T-helper 2 cell (primary cell): Measurements from ENCODE around the gene ABCC11.
A peak's percentile ranks its signal among the peaks of the same experiment; 100 is the strongest.

Source experiments
- DNase-seq, 5 experiments: peaks; one replicate each; pipeline versions ENCODE4 v3.0.0 to v3.0.0-alpha.2; 2012 to 2022
- total RNA-seq, 2 donors: gene quantifications; one replicate each; lab custom pipeline; 2026; lab: John Stamatoyannopoulos, UW

The ABCC11 gene
- 0.27 to 0.31 reads per million in 2 donors for total RNA-seq

DNA sequence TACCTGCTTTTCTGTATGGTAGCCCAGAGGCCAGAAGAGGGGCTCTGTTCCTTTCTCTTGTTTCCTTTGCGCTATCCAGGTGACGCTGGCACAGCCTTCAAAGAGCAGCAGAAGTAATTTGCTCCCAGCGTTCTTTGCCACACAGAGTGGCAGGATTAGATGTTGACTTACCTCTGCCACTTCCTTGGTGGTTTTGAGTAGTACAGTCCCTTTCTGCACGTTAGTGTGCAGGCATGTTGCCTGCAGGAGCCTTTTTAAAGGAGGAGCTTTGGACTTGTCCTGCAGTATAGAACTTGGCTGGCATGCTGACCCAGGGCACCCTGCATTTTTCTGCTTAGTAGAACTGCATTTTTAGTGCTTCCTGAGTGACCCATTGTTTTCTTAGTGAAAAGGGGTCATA lies at the start of gene ABCC11:
Gene ABCC11 (minus strand): TSS at position 229 of the 400 bp plus-strand sequence. CDS start 15,618 bp downstream, outside the sequence.
- DNase-seq = peak in 1 of 5 experiments; percentile 39

DNA sequence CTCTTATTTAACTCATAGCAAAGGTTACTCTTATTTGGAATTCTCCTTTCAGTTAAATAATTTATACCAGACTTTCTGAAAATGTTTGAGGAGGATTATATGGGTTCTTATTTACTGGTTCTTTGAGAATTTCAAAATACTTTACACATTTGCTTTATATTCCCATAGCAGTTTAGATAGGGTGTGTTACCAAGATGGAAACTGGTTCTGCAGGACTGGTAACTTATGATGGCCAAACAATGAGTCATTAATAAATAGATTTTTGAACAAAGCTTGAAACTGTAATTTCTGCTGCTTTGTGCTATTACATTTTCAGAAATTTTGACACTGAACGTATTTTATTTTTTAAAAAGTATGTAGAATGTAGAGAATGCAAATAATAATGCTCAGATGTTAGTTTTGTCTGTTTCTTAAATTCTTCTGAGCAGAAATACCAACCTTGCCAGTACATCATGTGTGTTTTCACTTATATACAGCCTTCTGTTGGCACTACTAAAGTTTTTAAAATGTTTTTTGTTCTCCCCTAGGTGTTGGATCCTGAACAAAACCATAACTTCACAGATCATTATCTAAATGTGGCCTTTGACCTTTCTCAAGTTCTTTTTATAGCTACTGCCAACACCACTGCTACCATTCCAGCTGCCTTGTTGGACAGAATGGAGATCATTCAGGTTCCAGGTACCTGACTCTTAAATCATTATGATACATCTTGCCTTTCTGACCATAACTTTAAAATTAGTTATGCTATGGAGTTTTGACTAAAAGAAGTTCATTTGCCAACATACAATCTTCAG lies 48.3 kb upstream of the ABCC11 start:
- DNase-seq = no peak

DNA sequence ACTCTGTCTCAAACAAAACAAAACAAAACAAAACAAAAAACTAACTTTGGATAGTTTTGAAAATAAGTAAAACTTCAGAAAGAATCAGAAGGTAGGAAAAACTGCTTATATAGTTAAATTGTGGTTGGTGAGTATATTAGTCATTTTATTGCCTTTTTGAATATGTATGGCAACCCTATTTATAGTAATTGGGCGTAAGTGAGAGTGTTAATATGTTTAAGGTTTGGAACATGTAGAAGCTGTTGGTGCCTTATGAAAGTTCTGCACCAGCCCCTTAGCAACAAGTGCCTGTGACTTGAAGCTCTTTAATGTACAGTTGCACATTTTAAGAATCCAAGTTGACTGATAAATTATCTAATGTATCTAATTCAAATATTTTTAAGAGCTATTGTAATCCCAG lies 47.4 kb upstream of the ABCC11 start:
- DNase-seq = no peak

DNA sequence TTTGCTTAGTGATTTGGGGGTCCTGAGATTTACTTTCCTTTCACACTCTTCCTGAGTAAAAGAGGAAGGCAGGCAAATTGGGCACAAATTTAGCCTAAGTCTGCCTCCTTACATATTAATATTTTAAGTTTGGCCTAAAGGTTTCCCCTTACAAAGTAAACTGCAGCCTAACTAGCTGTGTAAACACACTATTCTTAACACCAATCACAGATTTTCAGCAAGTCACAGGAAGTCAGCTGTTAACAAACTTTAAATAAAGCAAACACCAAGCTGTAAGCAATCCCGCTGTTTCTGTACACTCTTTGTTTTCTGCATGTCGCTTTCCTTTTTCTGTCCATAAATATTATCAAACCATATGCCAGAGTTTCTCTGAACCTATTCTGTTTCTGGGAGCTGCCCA lies 45.1 kb upstream of the ABCC11 start:
- no peak for DNase-seq

DNA sequence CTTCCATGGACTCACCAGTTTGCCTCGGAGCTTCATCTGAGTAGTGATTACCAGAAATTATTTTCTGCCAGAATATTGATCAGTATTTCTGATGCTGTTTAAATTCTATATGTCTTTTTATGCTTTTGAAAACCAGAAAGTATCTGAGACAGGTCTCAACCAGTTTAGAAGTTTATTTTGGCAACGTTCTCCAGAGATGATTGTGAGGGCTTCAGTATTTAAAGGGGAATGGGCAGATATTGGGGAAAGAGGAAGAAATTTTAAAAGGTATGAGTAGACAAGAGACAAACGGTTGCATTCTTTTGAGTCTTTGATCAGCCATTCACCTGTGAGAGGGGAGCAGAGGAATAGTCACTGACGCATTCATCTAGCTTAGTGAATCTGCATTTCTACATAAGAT lies 44.4 kb upstream of the ABCC11 start:
- no peak for DNase-seq

DNA sequence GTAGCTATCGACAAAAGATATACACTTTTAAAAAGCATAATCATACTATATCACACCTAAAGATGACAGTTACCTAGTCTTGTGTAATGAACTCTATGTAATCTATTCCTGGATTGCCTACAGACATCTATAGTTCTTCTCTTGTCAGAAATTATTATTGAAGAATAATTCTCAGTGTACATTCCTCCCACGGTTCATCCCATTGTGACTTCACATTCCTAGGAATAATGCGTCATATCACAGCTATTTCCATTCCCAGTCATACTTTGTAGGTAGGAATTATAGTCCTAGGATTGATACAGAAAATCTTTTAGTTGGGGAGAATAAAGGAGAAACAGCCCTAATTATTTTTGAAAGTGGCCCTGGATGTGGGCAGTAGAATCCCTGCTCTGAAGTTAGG lies 44.0 kb upstream of the ABCC11 start:
- no peak for DNase-seq

DNA sequence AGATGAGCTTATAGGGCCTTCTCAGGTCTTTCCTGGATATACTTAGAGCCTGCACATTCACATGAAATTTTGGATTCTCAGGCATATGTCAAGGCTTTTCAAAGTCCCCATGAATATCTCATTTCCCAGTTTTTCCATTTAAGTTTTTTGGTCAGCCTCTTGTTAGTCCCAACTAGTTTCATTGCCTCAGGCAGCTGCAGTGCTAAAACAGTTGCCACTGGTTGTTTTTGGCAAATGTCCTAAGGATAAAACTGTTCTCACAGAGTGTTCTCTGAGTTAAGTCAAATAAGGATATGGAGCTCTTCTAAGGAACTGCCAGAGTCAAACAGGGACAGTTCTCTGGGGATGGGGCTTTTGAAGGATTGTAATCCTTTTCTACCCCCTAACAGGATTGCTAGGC lies 39.9 kb upstream of the ABCC11 start:
- no peak for DNase-seq

DNA sequence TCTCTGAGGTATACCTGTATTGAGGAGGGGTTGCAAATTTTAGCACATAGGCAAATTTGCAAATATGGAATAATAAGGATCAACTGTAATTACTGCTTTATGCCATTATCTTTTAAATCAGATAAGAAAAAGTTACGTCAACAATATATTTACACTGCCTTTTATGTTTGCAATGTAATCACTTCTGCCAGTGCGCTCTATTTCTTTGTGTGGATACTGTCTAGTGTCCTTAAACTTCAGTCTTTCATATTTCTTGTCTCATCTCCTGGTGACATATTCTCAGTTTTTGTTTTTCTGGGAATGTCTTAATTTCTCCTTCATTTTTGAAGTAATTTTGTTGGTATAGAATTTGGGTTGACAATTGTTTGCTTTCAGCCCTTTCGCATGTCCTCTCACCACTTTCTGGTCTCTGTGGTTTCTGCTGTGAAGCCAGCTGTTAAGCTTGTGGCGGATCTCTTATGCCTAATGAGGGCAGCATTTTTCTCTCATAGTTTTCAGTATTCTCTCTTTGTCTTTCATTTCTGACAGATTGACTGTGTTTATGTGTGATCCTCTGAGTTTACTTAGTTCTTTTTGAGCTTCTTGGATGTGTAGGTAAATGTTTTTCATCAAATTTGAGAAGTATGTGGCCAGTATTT lies 37.6 kb upstream of the ABCC11 start:
- DNase-seq = peak in 2 of 5 experiments; percentile 9 to 32

DNA sequence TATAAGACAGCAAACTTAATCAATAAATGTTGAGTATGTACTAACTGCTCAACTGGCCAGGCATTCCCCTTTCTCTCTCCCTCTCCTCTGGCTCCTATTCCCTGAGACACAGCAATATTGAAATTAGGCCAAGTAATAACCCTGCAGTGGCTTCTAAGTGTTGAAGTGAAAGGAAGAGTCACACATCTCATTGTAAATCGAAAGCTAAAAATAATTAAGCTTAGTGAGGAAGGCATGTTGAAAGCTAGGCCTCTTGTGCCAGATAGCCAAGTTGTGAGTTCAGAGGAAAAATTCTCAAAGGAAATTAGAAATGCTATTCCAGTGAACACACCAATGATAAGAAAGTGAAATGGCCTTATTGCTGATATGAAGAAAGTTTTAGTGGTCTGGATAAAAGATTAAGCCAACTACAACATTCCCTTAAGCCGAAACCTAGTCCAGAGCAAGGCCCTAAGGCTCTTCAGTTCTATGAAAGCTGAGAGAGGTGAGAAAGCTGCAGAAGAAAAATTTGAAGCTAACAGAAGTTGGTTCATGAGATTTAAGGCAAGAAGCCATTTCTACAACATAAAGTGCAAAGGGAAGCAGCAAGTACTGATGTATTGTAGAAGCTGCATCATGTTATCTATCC lies 35.4 kb upstream of the ABCC11 start:
- no peak for DNase-seq

DNA sequence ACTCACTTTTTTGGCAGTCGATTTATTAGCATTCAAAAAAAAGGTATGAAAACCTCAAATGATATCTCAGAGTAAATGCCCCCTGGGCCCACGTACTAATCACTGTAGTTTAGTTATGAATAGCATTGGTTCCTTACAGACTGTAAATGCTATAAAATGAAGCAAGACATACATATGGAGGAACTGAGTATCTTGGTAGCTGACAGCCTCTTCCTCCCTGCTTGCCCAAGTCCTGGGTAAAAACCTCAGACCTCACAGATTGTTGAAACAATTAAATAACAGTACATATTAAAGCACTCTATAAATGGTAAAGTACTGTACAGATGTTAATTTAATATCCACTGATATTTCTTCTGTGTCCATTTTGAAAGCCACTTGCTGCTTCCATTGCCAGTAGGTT lies 33.2 kb upstream of the ABCC11 start:
- no peak for DNase-seq

DNA sequence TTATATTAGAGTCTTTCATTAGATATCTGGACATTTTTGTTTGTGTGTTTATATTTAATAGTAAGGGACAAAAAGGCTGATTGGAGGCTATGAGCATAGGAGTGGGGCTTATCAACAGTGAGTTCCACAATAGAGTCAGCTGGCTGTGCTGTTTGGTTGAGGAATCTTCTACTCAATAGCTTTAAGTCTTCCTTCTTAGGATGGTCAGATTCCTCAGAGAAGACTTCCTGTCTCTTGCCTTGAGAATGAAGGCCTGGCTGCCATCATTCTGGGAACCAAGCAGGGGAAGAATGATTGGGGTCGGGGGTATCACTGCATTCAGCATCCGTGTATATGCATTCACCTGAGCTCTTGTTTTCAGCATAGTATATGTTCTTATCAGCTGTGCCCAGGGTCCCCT lies 31.9 kb upstream of the ABCC11 start:
- DNase-seq = no peak

DNA sequence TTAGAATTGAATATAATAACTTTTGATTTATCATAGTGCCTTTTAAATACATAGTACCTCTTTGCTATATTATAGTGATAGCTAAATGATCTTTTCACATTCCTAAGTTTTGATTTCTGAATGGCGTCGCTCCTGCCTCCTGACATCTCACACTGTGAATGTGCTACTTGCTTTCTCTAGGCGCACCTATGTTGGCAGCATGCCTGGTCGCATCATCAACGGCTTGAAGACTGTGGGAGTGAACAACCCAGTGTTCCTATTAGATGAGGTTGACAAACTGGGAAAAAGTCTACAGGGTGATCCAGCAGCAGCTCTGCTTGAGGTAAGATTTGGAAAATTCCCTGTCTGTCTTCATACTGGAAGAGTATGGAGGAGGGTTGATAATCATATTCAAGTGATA lies 29.8 kb upstream of the ABCC11 start:
- no peak for DNase-seq

DNA sequence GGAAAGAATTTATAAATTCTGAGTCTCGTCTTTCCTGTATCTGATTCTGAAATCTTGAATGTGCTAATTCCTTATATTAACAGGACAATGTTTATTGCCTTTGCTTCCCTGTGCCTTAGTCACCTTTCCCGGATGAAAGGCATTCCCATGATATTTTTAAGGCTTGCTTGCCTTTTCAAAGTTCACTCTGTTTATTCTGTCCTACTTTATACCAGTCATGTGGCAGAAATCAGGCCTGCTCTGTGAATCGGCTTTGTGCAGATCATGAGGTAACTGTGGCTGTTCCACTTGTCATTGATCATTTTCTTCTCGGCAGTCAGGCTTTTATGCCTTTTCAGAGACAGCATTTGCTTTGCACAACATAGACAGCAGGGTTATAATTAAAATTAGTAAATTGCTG lies 28.8 kb upstream of the ABCC11 start:
- DNase-seq = no peak

DNA sequence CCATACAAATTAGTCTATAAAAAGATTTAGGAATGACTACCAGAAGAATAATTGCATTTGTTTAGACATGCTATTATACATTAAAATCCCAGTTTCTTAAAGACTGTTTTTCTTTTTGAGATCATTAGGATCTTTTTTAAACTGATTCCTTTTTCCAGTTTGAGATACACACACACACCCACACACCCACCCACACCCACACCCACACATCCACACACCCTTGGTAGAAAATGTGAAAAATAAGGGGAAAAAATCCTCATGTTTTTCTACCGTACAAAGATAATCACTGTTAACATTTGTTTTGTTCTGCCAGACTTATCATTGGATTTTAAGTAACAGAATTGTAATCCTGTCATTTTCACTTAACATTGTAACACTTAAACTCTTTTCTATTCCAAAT lies 27.1 kb upstream of the ABCC11 start:
- DNase-seq = no peak

DNA sequence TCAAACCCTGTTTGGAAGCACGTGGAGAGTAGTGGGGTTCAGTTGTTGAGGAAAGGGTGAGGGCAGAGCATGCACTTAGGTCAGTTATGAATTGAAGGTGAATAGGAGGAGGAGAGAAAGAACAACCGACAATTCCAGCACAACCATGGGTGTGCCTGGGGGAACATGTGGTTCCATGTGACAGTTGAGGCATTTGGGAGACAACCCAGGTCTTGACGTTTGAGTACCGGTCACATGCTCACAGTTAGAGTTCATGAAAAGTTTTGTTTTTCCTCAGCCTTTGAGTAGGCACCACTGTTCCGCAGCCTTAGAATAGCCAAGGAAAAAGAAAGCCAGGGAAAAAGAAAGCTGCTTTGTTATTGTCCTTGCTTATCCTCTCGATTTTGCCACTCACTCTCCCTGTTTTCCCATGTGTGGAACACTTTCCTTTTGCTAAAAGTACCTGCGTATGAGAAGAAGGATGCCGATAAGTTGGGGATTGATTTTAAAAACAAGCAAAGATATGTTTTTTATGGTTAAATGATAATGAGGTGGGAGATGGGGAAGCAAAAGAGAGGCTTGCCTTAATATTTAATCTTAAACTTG lies 25.6 kb upstream of the ABCC11 start:
- no peak for DNase-seq

DNA sequence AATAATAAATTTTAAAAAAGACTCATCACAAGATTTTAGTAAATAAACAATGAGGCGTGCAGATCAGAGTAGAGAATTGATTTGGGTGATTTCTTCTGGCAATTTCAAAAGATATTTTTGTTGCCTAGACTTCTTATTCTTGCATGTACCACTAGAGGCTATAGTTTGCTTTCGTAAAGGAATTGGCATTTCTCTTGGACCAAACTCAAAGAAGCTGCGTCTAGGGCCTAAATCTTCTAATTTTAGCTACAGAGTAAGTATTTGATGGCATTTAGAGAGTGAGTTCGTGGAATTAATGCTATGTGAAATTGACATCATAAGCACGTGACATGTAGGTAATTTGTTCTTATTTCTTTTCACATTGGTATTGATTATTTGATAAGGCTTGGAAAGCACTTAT lies 24.4 kb upstream of the ABCC11 start:
- no peak for DNase-seq

DNA sequence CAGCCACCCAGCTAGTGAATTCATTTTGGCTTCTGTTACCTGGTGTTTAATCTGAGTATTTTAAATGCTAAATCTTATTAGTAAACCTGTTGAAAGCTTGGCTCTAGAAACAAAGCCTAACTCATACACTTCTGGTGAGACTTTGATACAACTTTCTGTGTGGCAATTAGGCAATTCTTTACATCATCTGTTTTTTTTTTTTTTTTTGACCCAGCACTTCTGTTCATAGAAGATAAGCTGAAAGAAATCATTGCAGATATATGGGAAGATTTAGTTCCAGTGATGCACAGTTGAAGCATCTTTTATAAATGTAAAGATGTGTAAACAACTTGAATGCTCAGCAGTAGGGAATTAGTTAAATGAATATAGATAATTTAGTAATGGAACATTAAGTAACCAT lies 21.7 kb upstream of the ABCC11 start:
- DNase-seq = no peak

DNA sequence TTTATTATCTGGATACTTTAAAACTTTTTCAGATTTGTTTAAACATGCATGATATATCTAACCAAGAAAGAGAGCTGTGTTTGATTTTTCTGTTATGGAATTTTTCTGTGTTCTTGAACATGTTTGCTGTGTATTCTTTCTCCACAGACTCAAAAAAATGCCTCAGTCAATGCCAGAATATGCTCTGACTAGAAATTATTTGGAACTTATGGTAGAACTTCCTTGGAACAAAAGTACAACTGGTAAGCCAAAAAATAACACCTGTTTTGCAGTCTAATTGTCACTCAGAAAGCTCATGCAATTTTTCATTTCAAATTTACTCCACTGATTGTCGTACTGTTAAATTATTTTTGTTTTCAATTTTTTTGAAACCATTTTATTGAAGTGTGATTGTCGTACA lies 15.3 kb upstream of the ABCC11 start:
- no peak for DNase-seq

DNA sequence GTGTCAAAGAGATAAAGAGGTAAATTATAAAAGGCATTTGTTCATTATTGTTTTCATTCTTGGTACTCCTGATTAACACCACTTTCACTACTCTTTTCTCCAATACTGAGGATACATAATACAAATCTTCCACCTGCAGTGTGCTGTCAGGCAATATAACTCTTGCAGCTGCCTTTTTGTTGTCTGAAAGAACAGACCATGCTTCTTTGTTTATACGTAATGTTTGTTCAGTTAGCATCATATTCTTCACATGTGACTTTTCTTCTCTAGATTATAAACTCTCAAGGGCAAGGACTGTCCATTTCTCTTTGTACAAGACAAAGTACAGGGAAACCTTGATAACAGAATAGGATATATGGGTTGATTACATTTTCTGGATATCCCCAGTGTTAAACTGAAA lies 14.2 kb upstream of the ABCC11 start:
- no peak for DNase-seq

DNA sequence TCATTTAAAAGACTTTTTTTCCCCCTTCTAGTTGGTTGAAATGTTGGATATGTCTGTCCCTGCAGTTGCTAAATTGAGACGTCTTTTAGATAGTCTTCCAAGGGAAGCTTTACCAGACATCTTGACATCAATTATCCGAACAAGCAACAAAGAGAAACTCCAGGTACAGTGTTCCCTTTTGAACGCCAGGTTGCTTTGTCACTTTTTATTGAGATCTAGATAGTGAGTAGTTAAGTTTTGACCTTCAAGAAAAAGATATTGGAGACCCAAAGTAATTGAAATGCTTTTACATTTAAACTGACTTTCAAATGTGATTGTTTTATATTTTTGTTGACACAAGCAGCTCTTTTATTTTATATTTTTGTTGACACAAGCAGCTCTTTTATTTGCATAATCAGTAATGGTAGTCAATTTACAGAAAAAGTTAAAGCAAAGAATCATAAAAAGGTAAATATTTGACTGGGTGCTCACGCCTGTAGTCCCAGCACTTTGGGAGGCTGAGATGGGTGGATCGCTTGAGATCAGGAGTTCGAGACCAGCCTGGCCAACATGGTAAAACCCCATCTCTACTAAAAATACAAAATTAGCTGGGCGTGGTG lies 9.3 kb upstream of the ABCC11 start:
- DNase-seq = no peak

DNA sequence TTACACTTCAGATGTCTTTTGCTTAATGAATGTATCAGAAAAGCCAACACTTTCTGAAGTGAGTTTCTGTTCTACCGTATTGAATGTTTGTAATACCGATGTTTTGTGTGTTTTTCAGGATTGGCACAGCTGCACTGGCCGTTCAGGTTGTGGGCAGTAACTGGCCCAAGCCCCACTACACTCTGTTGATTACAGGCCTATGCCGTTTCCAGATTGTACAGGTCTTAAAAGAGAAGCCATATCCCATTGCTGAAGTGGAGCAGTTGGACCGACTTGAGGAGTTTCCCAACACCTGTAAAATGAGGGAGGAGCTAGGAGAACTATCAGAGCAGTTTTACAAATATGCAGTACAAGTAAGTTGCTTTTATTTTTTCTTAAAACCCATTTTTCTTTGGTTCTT lies 4.7 kb upstream of the ABCC11 start:
- no peak for DNase-seq

DNA sequence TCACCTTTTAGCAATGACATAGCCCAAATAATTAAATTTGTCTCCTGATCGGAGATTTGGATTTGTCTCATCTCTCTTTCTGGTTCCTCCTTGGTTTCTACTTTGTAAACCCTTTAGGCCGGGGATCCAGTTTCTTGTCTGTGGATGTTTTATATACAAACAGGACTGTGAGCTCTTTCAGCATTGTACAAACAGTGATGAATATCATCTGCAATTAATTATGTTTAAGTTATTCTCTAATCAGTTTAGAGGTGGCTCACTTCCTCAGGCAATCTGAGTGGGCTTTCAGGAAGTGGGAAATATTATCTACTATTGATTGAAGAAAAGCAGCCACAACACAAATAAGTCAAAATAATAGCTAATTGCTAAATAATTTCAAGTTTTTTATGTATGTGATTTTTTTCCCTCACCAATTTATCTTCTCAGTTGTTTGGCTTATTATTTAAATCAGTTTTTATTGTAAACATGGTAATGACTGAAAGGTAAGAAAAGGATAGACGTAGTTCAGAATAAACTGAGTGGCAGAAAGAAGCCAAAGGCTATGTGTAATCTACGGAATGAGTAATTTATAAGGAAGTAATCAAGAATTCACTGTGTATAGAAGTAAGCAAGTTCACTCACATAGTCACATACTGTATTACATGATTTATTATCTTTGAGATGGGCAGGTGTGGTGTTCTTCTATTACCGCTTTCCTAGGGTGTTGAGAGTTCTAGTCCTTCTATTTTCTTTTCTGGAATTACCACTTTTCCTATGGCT lies 3.4 kb upstream of the ABCC11 start:
- no peak for DNase-seq
